Neuronal stem cell (in vitro differentiated cells): Measurements from ENCODE around the gene ACOT9.

Experiments
- DNase-seq: peaks from one replicate; pipeline ENCODE4 v3.0.0-alpha.2; 2013; ENCODE audit warnings: low spot score
- H2AFZ ChIP-seq: one replicate; pipeline ENCODE4 v1.6.1; 2013; ENCODE audit warnings: mild to moderate bottlenecking, low read length, inconsistent platforms
- H2AK5ac ChIP-seq: 2 replicates; pipeline ENCODE4 v1.6.1; 2013; ENCODE audit warnings: low read depth, mild to moderate bottlenecking, inconsistent platforms, low read length, moderate library complexity, mixed read lengths
- H2BK120ac ChIP-seq: 2 replicates; pipeline ENCODE4 v1.6.1; 2013; ENCODE audit warnings: low read depth, mild to moderate bottlenecking, inconsistent platforms, low read length, moderate library complexity, mixed read lengths
- H2BK12ac ChIP-seq: one replicate; pipeline ENCODE4 v1.6.1; 2013; ENCODE audit warnings: low read length, inconsistent platforms
- H2BK15ac ChIP-seq: 2 replicates; pipeline ENCODE4 v1.6.1; 2013; ENCODE audit warnings: mild to moderate bottlenecking, low read length, inconsistent platforms, mixed read lengths
- H2BK5ac ChIP-seq: one replicate; pipeline ENCODE4 v1.6.1; 2013; ENCODE audit warnings: inconsistent platforms, mild to moderate bottlenecking, low read length, moderate library complexity
- H3K14ac ChIP-seq: one replicate; pipeline ENCODE4 v1.6.1; 2013; ENCODE audit warnings: low read length, inconsistent platforms
- H3K18ac ChIP-seq: 2 replicates; pipeline ENCODE4 v1.6.1; 2013; ENCODE audit warnings: low read length, inconsistent platforms
- H3K23ac ChIP-seq: 2 replicates; pipeline ENCODE4 v1.6.1; 2013; ENCODE audit warnings: low read depth, mild to moderate bottlenecking, mixed read lengths, low read length, inconsistent platforms; ENCODE audit not compliant: poor library complexity
- H3K27ac ChIP-seq: replicated peaks from 3 replicates; pipeline ENCODE4 v1.5.1; 2013; ENCODE audit warnings: low read length, inconsistent platforms
- H3K27me3 ChIP-seq, 3 experiments: 2 replicates each; pipeline ENCODE4 v1.6.1; 2013; ENCODE audit warnings: low read length in 3 of 3, mild to moderate bottlenecking in 2 of 3, inconsistent platforms in 1 of 3, low read depth in 1 of 3, mixed read lengths in 1 of 3, moderate library complexity in 1 of 3; ENCODE audit not compliant: control insufficient read depth in 3 of 3, insufficient read depth in 3 of 3
- H3K36me3 ChIP-seq, 2 donors: replicated peaks in 1 of 2; 2 replicates each; pipeline ENCODE4 v1.6.1; 2013; ENCODE audit warnings: low read length in 2 of 2; ENCODE audit not compliant: control insufficient read depth in 2 of 2, insufficient read depth in 2 of 2
- H3K4ac ChIP-seq: 2 replicates; pipeline ENCODE4 v1.6.1; 2013; ENCODE audit warnings: inconsistent platforms, mild to moderate bottlenecking, low read length, moderate library complexity
- H3K4me1 ChIP-seq, 2 donors: 1 replicate in 1 of 2; 2 replicates in 1 of 2; pipeline ENCODE4 v1.6.1; 2013; ENCODE audit warnings: low read length in 2 of 2, low read depth in 1 of 2; ENCODE audit not compliant: control insufficient read depth in 2 of 2, insufficient read depth in 1 of 2
- H3K4me2 ChIP-seq: one replicate; pipeline ENCODE4 v1.6.1; 2013; ENCODE audit warnings: mild to moderate bottlenecking, low read length, inconsistent platforms; ENCODE audit not compliant: insufficient read depth, poor library complexity, severe bottlenecking
- H3K4me3 ChIP-seq, 2 donors: 2 replicates each; pipeline ENCODE4 v1.5.1; 2013; ENCODE audit warnings: low read length in 2 of 2, mild to moderate bottlenecking in 2 of 2, inconsistent platforms in 1 of 2, moderate library complexity in 1 of 2
- H3K79me1 ChIP-seq: one replicate; pipeline ENCODE4 v1.6.1; 2013; ENCODE audit warnings: low read depth, mild to moderate bottlenecking, inconsistent platforms, low read length, moderate library complexity
- H3K9ac ChIP-seq: one replicate; pipeline ENCODE4 v1.6.1; 2013; ENCODE audit warnings: mild to moderate bottlenecking, low read depth, low read length, inconsistent platforms; ENCODE audit not compliant: poor library complexity
- H3K9me3 ChIP-seq, 2 donors: replicated peaks in 1 of 2; 2 replicates each; pipeline versions ENCODE3 to v1.6.1; 2013; ENCODE audit warnings: low read length in 2 of 2, mild to moderate bottlenecking in 2 of 2, inconsistent platforms in 1 of 2, low read depth in 1 of 2, mixed read lengths in 1 of 2, moderate library complexity in 1 of 2; ENCODE audit not compliant: control insufficient read depth in 2 of 2, insufficient read depth in 1 of 2
- H4K8ac ChIP-seq: one replicate; pipeline ENCODE4 v1.6.1; 2013; ENCODE audit warnings: low read depth, mild to moderate bottlenecking, inconsistent platforms, low read length, moderate library complexity
- H4K91ac ChIP-seq: one replicate; pipeline ENCODE4 v1.6.1; 2013; ENCODE audit warnings: low read length, low read depth, mild to moderate bottlenecking, inconsistent platforms; ENCODE audit not compliant: poor library complexity
- WGBS, 2 donors: extraction: QIAGEN DNeasy Blood & Tissue Kit; methylation state at CpG; one replicate each; pipeline ENCODE4 v1.1.7; 2013; ENCODE audit warnings: missing lambda C conversion rate in 2 of 2, mixed read lengths in 1 of 2; ENCODE audit not compliant: insufficient read length in 2 of 2, insufficient replicate concordance in 1 of 2; ENCODE audit errors: extremely low coverage in 2 of 2; 5-methylcytosine and 5-hydroxymethylcytosine counted together

The ACOT9 gene

DNA sequence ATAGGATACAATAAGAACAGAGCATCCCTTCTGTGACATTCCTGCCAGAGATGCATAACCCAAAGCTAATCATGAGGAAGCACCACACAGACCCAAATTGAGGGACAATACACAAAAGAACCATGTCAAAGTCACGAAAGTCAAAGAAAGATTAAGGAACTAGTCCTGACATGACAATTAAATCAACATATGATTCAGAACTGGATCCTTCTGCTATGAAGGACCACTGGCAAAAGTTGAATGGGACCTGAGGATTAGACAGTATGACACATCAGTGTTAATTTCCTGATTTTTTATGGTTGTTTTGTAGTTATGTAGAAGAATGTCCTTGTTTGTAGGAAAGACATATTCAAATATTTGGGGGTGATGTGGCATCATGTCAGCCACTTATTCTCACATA, 13.9 kb downstream of the ACOT9 start:
- no peaks in the 10 kb centered on the region for H3K9me3 ChIP-seq
- WGBS, 2 donors = no CpG with 5 or more reads among the region's 1 CpG
- H3K14ac ChIP-seq = no peak overlapping the region
- H2AFZ ChIP-seq = no peak overlapping the region
- no peaks in the 10 kb centered on the region for H3K4me1 ChIP-seq
- H3K23ac ChIP-seq = no peak overlapping the region
- no peaks in the 10 kb centered on the region for H3K79me1 ChIP-seq
- H4K8ac ChIP-seq = no peak overlapping the region
- H4K91ac ChIP-seq = no peak overlapping the region
- H2BK120ac ChIP-seq = no peak overlapping the region
- H3K4me2 ChIP-seq = no peak overlapping the region
- no peak overlapping the region for H3K18ac ChIP-seq
- no peak overlapping the region for H3K9ac ChIP-seq
- H2BK5ac ChIP-seq = no peak overlapping the region
- no peak overlapping the region for H2BK15ac ChIP-seq
- no peak overlapping the region for H3K4me3 ChIP-seq
- H2AK5ac ChIP-seq = no peak overlapping the region
- no peaks in the 10 kb centered on the region for H3K27me3 ChIP-seq
- DNase-seq = no peak
- H3K27ac ChIP-seq = no peak overlapping the region
- no peak overlapping the region for H3K4ac ChIP-seq
- H2BK12ac ChIP-seq = no peak overlapping the region
- H3K36me3 ChIP-seq = peaks cover 0 to 48% of the 10 kb centered on the region in 2 donors

DNA sequence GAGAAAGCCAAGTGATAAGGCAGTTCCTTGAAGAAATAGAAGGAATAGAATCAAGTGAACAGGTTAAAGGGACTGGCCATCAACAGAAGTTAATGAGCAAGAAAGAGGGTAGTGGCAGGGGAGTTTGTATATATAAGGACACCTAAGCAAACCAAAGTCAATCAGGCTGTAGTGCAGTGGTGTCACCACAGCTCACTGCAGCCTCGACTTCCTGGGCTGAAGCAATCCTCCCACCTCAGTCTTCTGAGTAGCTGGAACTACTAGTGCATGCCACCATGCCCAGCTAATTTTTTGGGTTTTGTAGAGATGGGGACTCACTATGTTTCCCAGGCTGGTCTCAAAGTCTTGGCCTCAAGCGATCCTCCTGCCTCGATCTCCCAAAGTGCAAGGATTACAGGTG, 15.9 kb downstream of the ACOT9 start:
- H3K4ac ChIP-seq = no peak overlapping the region
- H2AFZ ChIP-seq = no peak overlapping the region
- no peaks in the 10 kb centered on the region for H3K79me1 ChIP-seq
- H3K9ac ChIP-seq = no peak overlapping the region
- no peak overlapping the region for H3K4me2 ChIP-seq
- no peak overlapping the region for H3K23ac ChIP-seq
- no peak overlapping the region for H2BK5ac ChIP-seq
- no peak overlapping the region for H4K91ac ChIP-seq
- no peak overlapping the region for H2BK120ac ChIP-seq
- no peak overlapping the region for H2BK12ac ChIP-seq
- no peaks in the 10 kb centered on the region for H3K27me3 ChIP-seq
- H2AK5ac ChIP-seq = no peak overlapping the region
- H3K4me1 ChIP-seq = no peaks in the 10 kb centered on the region
- no peak overlapping the region for H2BK15ac ChIP-seq
- H3K9me3 ChIP-seq = no peaks in the 10 kb centered on the region
- no peak for DNase-seq
- H3K36me3 ChIP-seq = peaks cover 0 to 55% of the 10 kb centered on the region in 2 donors
- WGBS, 2 donors = no CpG with 5 or more reads among the region's 3 CpGs
- no peak overlapping the region for H4K8ac ChIP-seq
- no peak overlapping the region for H3K14ac ChIP-seq
- no peak overlapping the region for H3K4me3 ChIP-seq
- no peak overlapping the region for H3K18ac ChIP-seq
- H3K27ac ChIP-seq = no peak overlapping the region

DNA sequence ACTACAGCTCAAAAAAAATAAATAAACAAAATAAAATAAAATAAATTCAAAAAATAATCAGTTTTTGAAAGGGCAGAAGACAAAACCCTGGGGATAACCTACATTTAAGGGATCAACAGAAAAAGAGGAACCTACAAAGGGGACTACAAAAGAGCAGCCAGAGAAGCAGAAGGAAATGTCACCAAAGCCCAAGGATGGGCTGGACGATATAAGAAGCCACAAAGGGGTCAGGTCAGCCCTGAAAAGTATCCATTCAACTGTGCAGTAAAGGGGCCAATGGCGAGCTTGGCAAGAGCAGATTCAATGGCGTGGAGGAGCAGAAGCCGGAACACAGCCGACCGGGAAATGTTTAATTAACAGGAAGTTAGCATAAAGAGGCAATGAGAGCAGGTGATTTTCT, 16.9 kb downstream of the ACOT9 start:
- Histone ChIP-seq H3K18ac (no peak overlapping the region), H4K91ac (no peak overlapping the region), H3K4me2 (no peak overlapping the region), H2BK120ac (no peak overlapping the region), H3K9me3 (no peaks in the 10 kb centered on the region), H3K79me1 (no peaks in the 10 kb centered on the region), H2AFZ (no peak overlapping the region), H2BK5ac (no peak overlapping the region), H2BK15ac (no peak overlapping the region), H4K8ac (no peak overlapping the region), H3K23ac (no peak overlapping the region), H2AK5ac (no peak overlapping the region), H3K4ac (no peak overlapping the region), H3K27ac (no peak overlapping the region), H2BK12ac (no peak overlapping the region), H3K4me3 (no peak overlapping the region), H3K9ac (no peak overlapping the region), H3K14ac (no peak overlapping the region), H3K27me3 (no peaks in the 10 kb centered on the region), H3K4me1 (no peaks in the 10 kb centered on the region), H3K36me3 (peaks cover 0 to 55% of the 10 kb centered on the region in 2 donors)
- WGBS, 2 donors = no CpG with 5 or more reads among the region's 6 CpGs
- DNase-seq = no peak

DNA sequence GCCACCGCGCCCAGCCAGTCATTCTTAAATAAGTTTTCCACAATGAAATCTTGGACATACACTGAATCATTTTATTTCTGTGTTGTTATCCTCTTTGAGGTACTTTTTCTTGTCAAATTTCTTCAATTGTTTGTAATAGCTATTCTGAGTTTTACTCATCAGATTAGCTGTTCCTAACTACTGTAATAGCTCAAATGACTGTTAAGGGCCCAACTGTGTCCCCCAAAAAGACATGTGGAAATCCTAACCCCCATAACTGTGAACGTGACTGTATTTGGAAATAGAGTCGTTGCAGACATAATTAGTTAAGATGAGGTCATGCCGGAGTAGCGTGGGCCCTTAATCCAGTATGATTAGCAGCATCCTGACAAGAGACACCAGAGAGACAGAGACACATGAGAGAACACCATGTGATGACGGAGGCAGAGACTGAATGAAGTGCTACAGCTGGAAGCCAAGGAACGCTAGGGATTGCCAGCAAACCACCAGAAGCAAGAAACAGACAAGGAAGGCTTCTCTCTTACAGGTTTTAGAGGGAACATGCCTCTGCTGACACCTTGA, 22.9 kb downstream of the ACOT9 start:
- Histone ChIP-seq H3K27me3 (no peaks in the 10 kb centered on the region), H3K36me3 (peaks cover 0 to 51% of the 10 kb centered on the region in 2 donors), H2AK5ac (no peak overlapping the region), H3K23ac (no peak overlapping the region), H2BK12ac (no peak overlapping the region), H3K4me2 (no peak overlapping the region), H2BK15ac (no peak overlapping the region), H2AFZ (no peak overlapping the region), H2BK5ac (no peak overlapping the region), H4K91ac (no peak overlapping the region), H3K27ac (no peak overlapping the region), H3K79me1 (no peaks in the 10 kb centered on the region), H4K8ac (no peak overlapping the region), H3K18ac (no peak overlapping the region), H3K4me1 (peaks cover 0 to under 1% of the 10 kb centered on the region in 2 donors), H2BK120ac (no peak overlapping the region), H3K9me3 (no peaks in the 10 kb centered on the region), H3K14ac (no peak overlapping the region), H3K4ac (no peak overlapping the region), H3K9ac (no peak overlapping the region), H3K4me3 (no peak overlapping the region)
- WGBS, 2 donors = no CpG with 5 or more reads among the region's 8 CpGs
- DNase-seq = no peak
